Measurements from ENCODE around the gene NEAT1. TPM values are rescaled to one million over a fixed set of nuclear protein-coding genes. Genes with fewer than 3 reads are reported as not detected.

The NEAT1 gene
- total RNA-seq, 1 donor from 2014 or later = 37.2 TPM

GRCh38 chr11:65437436-65438227, 15.0 kb downstream of the NEAT1 start:
- no peak for TF ChIP-seq CTCF (conservative IDR thresholded peaks at IDR 0.05)
- H3K36me3 Mint-ChIP-seq (ENCODE audit: low read depth) = no peaks in the 10 kb centered on the region
- H3K27ac Mint-ChIP-seq (ENCODE audit: unreplicated experiment) = no peak overlapping the region
- H3K27me3 Mint-ChIP-seq (ENCODE audit: low read depth) = no peaks in the 10 kb centered on the region
- H3K9me3 Mint-ChIP-seq = no peaks in the 10 kb centered on the region
- no peak for DNase-seq (ENCODE audit: low read depth, low spot score)
- peaks cover 4% of the 10 kb centered on the region for H3K4me1 Mint-ChIP-seq
- H3K4me3 Mint-ChIP-seq = no peak overlapping the region

GRCh38 chr11:65438257-65439151, 15.9 kb downstream of the NEAT1 start:
- DNase-seq (ENCODE audit: low read depth, low spot score) = no peak
- Mint-ChIP-seq H3K27me3 (ENCODE audit: low read depth) (no peaks in the 10 kb centered on the region), H3K27ac (ENCODE audit: unreplicated experiment) (no peak overlapping the region), H3K9me3 (no peaks in the 10 kb centered on the region), H3K4me3 (no peak overlapping the region), H3K36me3 (ENCODE audit: low read depth) (no peaks in the 10 kb centered on the region), H3K4me1 (no peaks in the 10 kb centered on the region)
- no peak for TF ChIP-seq CTCF (conservative IDR thresholded peaks at IDR 0.05)

- H3K27me3 Mint-ChIP-seq (ENCODE audit: low read depth) = no peaks in the 10 kb centered on the region
Measured at GRCh38 chr11:65439331-65440181, 17.0 kb downstream of the NEAT1 start.

GRCh38 chr11:65440831-65441499, 18.4 kb downstream of the NEAT1 start:
- H3K4me3 Mint-ChIP-seq = no peak overlapping the region
- no peaks in the 10 kb centered on the region for H3K4me1 Mint-ChIP-seq
- DNase-seq (ENCODE audit: low read depth, low spot score) = no peak
- no peaks in the 10 kb centered on the region for H3K36me3 Mint-ChIP-seq (ENCODE audit: low read depth)
- H3K27ac Mint-ChIP-seq (ENCODE audit: unreplicated experiment) = no peak overlapping the region
- H3K27me3 Mint-ChIP-seq (ENCODE audit: low read depth) = no peaks in the 10 kb centered on the region
- H3K9me3 Mint-ChIP-seq = no peaks in the 10 kb centered on the region
- no peak for TF ChIP-seq CTCF (conservative IDR thresholded peaks at IDR 0.05)

More at GRCh38 chr11:65439331-65440181, 17.0 kb downstream of the NEAT1 start:
- DNase-seq (ENCODE audit: low read depth, low spot score) = no peak
- Mint-ChIP-seq H3K4me3 (no peak overlapping the region), H3K36me3 (ENCODE audit: low read depth) (no peaks in the 10 kb centered on the region), H3K9me3 (no peaks in the 10 kb centered on the region), H3K4me1 (no peaks in the 10 kb centered on the region), H3K27ac (ENCODE audit: unreplicated experiment) (no peak overlapping the region)
- TF ChIP-seq CTCF (conservative IDR thresholded peaks at IDR 0.05) = no peak
